ENCODE results near the gene POU6F1. TPM values are rescaled to one million over a fixed set of nuclear protein-coding genes. Genes with fewer than 3 reads are reported as not detected.

Gene POU6F1
- total and polyA plus RNA-seq, 10 of the 15 experiments (the other 5 are each of a cell fraction or from before 2014, with no cell fraction given): 0.26 to 4.2 (median 1.2) TPM

DNA sequence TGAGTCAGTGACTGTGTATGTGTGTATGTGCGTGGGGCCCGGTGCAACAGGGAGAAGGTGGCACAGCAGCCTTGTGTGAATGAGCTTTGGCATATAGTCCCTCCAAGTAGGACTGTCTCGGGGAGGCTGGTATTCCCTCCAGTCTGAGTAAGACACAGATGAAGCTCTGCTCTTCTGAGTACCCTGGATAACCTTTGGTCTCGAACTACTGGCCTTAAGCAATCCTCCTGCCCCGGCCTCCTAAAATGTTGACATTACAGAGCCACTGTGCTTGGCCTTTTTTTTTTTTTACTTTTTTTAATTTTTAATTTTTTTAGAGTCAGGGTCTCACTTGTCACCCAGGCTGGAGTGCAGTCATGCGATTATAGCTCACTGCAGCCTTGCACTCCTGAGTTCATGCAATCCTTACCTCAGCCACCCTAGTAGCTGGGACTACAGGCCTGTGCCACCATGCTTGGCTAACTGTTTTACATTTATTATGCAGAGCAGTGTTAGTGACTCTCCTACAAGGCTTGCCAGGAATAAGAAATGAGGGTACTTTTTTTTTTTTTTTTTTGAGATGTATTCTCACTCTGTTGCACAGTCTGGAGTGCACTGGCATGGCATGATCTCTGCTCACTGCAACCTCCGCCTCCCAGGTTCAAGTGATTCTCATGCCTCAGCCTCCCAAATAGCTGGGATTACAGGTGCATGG lies 11.4 kb upstream of the POU6F1 start:
- no peak overlapping the region for H3K4me2 ChIP-seq (ENCODE audit: control insufficient read depth, insufficient read depth)
- H2AFZ ChIP-seq (ENCODE audit: control insufficient read depth, low read depth, low read length): no peak overlapping the region
- DNase-seq (ENCODE audit: low read depth, low spot score): no peak
- SMC1A ChIA-PET (ENCODE audit: uncharacterized antibody, unreplicated experiment): no interaction called here
- no peak for FAIRE-seq
- POLR2A ChIA-PET: no interaction called here
- no peak overlapping the region for H3K4me3 ChIP-seq
- H3K36me3 ChIP-seq (ENCODE audit: control insufficient read depth in 2 of 2, insufficient read depth in 2 of 2, low read length in 1 of 2): no peaks in the 10 kb centered on the region
- TF ChIP-seq BCLAF1 (IDR thresholded peaks at IDR 0.05) (no peak), CEBPZ (IDR thresholded peaks at IDR 0.05; ENCODE audit: low read depth, low read length) (no peak), TARDBP (IDR thresholded peaks at IDR 0.05; ENCODE audit: borderline replicate concordance) (no peak)
- BruUV-seq (replicated peaks): no TSS peak
- CTCF ChIA-PET: interaction anchor here (1.2 to 2.9 kb wide), 2 partner anchors 11 to 112 kb away, joined by 5 to 6 read pairs; partner anchors contain the start of gene POU6F1
- no peaks in the 10 kb centered on the region for H3K9me3 ChIP-seq (replicated peaks; ENCODE audit: control insufficient read depth, insufficient read depth, low read length)
- RAD21 ChIA-PET (ENCODE audit: unreplicated experiment): interaction anchor here (1.3 kb wide), 1 partner anchor 9 kb away, joined by 4 read pairs; the partner anchor contains the start of gene DAZAP2
- WGBS (ENCODE audit: insufficient coverage, insufficient replicate concordance, low lambda C conversion rate, missing lambda C conversion rate): 82% methylated on average over 7 of the region's 7 CpGs
- in situ Hi-C loops (cut with MboI): no loop called here
- no peaks in the 10 kb centered on the region for H3K79me2 ChIP-seq (ENCODE audit: control insufficient read depth, insufficient read depth, low read length)
- H3K27ac ChIP-seq (ENCODE audit: control insufficient read depth, insufficient read depth): no peak overlapping the region
- no peak for ATAC-seq
- H3K9ac ChIP-seq (ENCODE audit: control insufficient read depth, insufficient read depth, low read length): no peak overlapping the region
- H4K20me1 ChIP-seq (ENCODE audit: control insufficient read depth, insufficient read depth): no peaks in the 10 kb centered on the region
- intact Hi-C loops (cut with micrococcal nuclease; ENCODE audit: unreplicated experiment): no loop called here
- no peaks in the 10 kb centered on the region for H3K4me1 ChIP-seq (ENCODE audit: control insufficient read depth, insufficient read depth, low read length)
- H3K27me3 ChIP-seq (replicated peaks in 1 of 2; ENCODE audit: control insufficient read depth in 2 of 2, insufficient read depth in 2 of 2, low read length in 1 of 2): no peaks in the 10 kb centered on the region
